GM18526 (cell line): ENCODE results near the gene GNG14.
A peak's percentile ranks its signal among the peaks of the same experiment; 100 is the strongest.

Experiments used
- POLR2A ChIP-seq: IDR thresholded peaks from 3 replicates; pipeline ENCODE4 v1.6.1; 2011; ENCODE audit not compliant: insufficient read length; ENCODE audit errors: extremely low read depth

GNG14 gene

DNA sequence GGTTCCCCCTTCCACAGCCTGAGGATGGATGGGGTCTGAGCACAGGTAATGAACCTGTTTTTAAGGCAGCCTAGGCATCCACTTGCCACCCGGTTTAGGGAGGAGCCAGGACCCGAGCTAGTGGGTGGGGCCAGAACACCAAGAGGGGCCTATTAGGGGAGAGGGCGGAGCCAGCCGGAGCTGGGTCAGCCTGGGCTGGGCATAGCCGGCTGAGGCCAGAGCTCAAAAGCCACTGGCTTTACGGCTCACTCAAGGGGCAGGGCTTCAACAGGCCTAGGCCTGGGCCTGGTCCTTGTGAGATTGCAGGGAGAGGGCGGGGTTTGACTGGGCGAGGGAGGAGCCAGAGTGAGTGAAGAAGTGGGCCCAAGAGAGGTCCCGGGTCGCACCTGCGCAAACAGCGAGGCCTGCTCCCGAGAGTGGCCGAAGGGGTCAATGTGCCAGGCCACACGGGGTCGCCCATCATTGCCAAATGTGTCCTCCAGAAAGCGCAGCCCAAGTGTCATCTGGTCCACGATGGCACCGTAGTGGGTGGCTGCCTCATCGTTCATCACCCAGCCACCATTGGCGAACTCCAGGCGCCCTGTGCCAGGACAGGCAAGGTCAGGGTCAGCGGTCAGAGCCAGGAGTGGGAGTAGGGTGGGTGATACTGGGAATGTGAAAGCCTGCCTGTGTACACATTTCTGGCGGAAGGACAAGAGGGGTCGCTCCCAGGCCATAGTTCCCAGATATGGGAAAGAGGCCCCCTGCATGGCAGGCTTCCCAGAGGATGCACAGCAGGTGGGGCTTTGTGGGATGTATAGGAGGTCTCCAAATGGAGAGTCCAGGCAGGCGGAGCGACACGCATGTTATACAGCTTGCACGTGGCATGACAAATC, 23.2 kb upstream of the GNG14 start:
- no peak for TF ChIP-seq POLR2A

DNA sequence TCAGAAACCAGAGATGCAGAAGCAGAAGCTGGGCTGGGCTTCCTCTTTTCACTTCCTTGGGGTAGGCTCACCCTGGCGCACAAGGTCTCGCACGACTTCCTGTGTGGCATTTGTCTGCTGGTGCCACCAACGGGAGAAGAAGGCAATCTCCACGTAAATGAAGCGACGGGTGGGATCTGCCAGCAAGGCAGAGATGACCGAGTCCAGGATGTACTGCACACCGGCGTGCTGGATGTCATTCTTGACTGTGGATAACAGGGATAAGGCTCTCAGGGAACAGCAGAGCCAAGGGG, 22.6 kb upstream of the GNG14 start:
- TF ChIP-seq POLR2A, result peak; percentile 62

DNA sequence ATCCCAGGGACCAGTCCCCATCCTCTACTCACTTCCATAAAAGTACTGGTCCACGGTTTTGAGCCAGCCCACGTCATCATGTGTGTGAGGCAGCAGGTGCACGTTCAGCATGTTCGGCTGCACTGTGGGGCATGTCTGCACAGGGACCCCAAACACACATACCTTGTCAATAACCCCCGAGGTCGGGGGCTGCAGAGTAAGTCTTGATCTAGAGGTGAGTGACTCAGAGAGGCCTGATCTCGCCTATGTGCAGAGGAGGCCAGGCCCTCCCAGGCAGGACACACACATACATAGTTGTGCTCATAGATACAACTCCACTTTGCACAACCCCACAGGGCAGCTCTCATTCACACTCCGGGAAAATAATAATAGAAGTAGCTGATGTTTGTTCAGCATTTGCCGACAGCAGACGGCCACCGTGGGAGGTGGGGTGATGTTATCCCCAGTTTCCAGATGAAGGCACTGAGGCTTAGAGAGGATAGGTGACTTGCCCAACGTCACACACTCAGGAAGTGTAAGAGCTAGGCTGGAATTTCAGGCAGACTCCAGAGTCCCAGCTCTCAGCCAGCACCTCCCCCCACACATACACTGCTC, 22.0 kb upstream of the GNG14 start:
- no peak for TF ChIP-seq POLR2A

DNA sequence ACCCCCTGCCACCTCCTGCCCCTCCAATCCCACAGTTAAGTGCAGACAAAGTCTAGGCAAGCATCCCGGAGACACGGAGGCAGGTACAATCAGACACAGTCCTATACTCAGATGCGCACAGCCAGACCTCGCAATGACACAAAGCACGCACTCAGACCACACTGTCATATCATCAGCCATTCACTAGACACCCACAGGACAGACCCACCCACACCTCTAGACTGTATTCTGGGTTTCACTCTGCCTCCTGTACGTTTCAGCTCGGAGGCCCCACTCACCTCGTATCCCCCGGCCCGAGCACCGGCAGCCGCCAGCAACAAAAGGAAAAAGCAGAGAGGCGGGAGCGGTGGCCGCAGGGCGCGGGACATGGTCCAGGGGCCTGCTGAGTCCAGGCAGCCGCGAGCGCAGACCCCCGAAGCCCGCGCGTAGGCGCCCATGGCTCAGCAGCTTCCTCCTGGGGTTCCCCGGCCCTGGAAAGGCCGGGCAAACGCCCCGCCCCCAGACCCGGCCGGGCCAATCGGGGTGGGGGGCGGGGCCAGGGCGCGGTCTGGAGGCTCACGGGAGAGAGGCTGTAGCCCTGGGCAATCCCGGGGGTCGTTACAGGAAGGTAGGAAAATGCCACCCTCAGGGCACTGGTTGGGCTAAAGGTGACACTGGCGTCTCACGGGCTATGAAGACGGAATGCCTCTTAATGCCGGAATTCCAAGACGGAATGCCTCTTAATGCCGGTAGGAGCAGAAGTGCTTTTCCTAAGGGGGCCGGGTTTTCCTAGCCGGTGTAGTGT, 21.3 kb upstream of the GNG14 start, which contains the start of the genes MAN2B1 and WDR83:
TSS of gene MAN2B1 (minus strand) at position 478 of the 784 bp plus-strand sequence. CDS start at position 437, 41 bp downstream.
TSS of gene WDR83 (plus strand) at position 543 of the 784 bp plus-strand sequence. CDS start 2,984 bp downstream, outside the sequence.
- peak; percentile 74 for TF ChIP-seq POLR2A

DNA sequence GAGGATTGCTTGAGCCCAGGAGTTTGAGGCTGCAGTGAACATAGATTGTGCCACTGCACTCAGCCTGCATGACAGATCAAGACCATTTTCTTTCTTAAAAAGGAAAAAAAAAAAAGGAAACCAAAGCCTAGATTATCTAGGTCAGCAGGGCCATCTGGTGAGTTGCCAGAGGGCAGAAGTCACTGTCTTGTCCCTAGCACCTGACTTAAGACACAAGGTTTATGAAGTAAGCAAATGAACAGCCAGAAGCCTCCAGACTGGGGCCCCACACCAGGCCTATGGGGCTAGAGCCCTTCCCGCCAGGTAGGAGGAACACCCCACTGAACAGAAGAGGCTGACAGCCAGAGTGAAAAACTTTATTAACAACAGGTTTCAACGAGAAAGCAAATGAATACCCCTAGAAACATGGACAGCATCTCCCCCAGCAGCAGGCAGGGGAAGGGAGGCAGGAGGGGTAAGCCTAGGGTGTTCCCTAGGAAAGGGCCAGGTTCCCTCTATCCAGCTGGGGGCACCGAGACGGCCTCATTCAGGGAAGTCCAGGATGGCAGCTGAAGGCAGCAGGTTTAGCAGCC, 20.0 kb upstream of the GNG14 start:
- TF ChIP-seq POLR2A, result no peak

DNA sequence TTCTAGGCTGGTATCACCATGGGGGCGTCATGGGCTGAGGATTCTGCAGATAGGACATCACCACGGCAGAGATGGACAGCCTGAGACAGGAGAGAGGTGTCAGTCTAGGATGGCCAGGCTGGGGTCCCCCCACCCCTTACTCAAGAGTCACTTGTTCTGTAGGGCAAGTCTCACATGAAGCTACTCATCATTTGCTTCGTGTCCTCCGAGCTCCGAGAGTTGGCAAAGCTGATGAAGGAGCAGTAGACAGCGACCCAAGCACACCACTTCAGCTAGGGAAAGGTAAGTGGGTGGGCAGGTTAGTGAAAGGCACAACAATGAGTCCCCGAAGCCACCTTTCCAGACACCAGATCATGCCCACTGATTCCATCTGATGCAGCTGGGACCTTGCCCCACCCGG, 19.5 kb upstream of the GNG14 start:
- TF ChIP-seq POLR2A, result no peak

DNA sequence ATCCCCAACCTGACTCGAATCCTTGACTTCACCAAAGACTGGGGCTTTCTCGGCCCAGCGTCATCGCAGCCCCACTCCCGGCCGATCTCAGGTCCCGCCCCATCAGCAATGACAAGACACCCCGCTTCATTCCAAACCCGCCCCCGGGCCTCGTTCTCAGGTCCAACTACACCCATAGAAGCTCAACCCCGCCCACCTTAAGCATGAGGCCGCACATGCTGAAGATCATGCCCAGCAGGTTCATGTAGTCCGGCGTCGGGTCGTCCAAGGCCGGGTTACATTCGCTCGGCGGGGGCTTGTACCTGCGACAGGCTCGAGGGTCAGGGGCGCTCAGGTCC, 18.9 kb upstream of the GNG14 start:
- TF ChIP-seq POLR2A, result no peak

DNA sequence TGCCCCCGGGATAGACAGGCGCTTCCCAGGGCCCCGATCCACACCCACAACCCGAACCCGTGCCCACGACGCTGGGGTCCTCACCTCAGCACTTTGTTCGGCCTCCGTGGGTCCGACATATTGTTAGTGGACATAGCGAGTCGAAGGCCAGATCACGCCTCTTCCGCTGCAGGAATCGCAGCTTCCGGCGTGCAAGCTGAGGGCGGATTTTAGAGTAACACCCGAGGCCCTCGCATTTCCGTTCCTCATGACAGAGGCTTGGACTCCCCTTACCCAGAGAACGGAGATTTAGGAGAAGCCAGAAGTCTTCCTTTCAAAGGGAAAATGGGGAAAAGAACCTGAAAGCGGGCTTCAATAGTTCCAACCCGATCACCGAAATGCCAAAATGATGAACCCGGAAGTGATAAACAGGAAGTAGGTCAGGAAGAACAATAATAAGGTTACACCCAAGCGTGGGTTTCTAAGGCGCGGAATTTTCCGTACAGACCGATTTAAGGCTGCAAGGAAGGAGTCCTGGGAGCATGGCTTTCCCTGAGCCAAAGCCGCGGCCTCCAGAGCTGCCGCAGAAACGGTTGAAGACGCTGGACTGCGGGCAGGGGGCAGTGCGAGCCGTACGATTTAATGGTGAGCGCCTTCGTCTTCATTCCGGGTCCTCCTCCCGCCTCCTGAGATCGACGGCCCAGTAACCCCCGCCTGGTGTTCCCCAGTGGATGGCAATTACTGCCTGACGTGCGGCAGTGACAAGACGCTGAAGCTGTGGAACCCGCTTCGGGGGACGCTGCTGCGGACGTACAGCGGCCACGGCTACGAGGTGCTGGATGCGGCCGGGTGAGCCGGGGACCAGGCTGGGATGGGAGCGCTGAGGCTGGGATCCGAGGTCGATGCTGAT, 18.3 kb upstream of the GNG14 start:
- TF ChIP-seq POLR2A, result peak; percentile 65

DNA sequence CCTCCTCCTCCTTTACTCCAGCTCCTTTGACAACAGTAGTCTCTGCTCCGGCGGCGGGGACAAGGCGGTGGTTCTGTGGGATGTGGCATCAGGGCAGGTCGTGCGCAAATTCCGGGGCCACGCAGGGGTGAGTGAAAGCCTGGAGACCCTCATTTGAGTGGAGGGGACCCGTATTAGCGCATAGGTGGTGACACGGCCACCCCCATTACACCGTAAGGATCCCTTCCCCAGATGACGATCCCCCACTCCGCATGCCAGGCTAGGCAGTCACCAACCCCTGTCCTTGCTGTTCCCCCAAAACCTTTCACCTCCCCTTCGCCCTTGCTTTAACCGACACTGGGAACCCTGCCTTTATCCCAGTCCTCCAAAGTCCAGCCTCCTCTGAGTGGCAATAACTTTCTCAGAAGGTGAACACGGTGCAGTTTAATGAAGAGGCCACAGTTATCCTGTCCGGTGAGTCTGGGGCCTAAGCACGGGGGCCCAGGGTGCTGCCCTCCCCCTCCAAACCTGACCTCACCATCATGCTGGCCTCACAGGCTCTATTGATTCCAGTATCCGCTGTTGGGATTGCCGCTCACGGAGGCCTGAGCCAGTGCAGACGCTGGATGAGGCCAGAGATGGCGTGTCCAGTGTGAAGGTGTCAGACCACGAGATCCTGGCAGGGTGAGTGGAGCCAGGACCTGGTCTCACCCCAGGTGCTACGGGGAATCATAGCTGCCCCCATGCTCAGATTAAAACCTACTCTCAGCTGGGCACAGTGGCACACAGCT, 17.5 kb upstream of the GNG14 start:
- peak; percentile 12 for TF ChIP-seq POLR2A

DNA sequence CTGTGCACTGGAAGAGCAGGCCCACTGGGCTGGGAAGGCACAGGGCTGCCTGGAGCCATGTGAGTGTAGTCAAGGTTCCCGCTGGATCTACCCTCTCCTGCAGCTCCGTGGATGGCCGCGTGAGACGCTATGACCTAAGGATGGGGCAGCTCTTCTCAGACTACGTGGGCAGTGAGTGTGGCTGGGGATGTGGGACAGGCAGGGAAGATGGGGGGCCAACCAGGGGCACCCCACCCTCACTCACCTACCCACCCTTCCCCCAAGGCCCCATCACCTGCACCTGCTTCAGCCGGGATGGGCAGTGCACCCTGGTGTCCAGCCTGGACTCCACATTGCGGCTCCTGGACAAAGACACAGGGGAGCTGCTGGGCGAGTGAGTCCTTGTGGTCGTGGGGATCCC, 15.1 kb upstream of the GNG14 start:
- no peak for TF ChIP-seq POLR2A

DNA sequence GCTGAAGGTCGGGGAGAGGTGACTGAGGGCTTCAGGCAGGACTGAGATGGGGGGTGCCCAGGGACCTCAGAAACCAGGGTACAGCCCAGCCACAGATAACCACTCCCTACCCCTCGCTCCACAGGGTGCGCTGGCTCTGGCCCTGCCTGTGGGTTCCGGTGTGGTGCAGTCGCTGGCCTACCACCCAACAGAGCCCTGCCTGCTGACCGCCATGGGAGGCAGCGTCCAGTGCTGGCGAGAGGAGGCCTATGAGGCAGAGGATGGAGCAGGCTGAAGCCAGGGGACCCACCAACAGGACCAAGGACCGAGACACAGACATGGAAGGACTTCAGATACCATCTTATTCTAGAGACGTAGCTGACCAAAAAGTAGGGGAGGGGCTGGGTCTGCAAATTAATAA, 12.4 kb upstream of the GNG14 start:
- TF ChIP-seq POLR2A, result no peak

DNA sequence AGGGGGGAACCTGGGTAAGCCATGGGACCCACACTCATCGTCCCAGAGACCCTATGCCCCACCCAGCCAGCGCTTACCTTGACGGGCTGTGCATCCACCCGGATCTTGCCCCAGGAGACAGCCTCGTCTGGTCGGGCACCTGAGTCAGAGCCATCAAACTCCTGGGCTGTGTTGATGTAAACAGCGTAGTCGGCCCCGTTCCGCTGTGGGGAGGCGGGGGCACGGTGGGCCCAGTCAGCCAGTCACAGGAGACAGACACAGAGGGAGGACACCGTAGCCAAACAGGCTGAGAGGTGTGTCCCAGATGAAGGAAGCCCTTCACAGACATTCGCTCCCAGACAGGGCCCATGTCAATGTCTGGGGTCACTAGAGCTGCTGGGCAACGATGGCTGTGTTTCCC, 11.9 kb upstream of the GNG14 start:
- no peak for TF ChIP-seq POLR2A

DNA sequence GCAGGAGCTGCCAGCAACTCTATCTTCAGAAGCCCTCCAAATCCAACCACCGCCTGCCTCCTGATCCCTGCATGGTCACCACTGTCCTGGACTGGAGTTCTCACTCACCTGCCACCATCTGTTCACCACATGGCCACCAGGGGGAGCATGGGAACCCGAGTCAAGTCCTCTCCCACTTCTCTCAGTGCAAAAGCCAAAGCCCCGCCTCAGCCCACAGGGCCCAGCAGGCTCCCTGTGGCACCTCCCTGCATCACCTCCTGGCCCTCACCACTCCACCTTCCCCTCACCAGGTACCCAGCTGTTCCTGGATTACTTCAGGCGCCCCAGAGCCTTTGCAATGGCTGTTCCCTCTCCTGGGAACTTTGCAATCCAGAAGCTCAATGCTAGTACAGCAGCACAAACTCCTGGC, 11.4 kb upstream of the GNG14 start:
- peak; percentile 32 for TF ChIP-seq POLR2A

DNA sequence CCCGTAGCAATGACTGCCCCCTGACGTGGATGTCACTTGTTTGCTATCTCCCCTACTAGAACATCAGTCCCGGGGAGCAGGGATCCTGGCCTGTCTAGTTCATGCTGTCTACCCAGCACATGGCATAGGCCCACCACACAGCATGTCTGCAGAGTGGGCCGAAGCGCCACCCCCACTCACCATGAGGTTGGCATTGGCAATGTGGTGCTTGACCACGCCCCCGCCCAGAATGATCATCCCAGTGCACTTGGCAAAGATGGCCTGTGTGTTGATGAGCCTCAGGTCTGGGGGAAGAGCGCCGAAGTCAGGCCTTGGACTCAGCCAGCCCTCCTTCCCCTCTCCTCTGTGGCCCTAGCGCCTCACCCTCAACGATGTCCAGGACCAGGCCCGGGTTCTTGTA, 10.9 kb upstream of the GNG14 start:
- TF ChIP-seq POLR2A, result no peak
